MM.1S (cell line): ENCODE measurements around the gene OR7C1.

Experiments used
- CTCF ChIP-seq: fragments of 300-600 bp; sonication (generic); IDR thresholded peaks from 2 replicates; pipeline ENCODE4 v1.5.1; 2016; ENCODE audit warnings: antibody characterized with exemption, low read length, mixed read lengths
- EZH2 ChIP-seq: fragments of 300-600 bp; sonication (generic); optimal IDR thresholded peaks from 2 replicates; pipeline ENCODE3; 2017; ENCODE audit warnings: low read depth, mild to moderate bottlenecking, antibody characterized with exemption, low read length, mixed read lengths
- EZH2phosphoT487 ChIP-seq: fragments of 300-600 bp; sonication (generic); IDR thresholded peaks from 2 replicates; pipeline ENCODE4 v1.6.1; 2018; ENCODE audit warnings: antibody characterized with exemption, low read length

GRCh38 chr19:14804765-14805164 is 30.2 kb downstream of the OR7C1 start:
- TF ChIP-seq CTCF (no peak), EZH2phosphoT487 (no peak), EZH2 (no peak)
